Stomach (tissue), 9 donors: ENCODE data around the gene SCAMP4. TPM values are rescaled to one million over a fixed set of nuclear protein-coding genes. Genes with fewer than 3 reads are reported as not detected.

Experiments
- DNase-seq, 2 donors: peaks; one replicate each; pipeline versions ENCODE4 v3.0.0 to v3.0.0-alpha.2; 2013 to 2019
- H3K27ac ChIP-seq, 5 donors: fragments of 200-600 bp in 4 of 5; sonication (generic) in 4 of 5; one replicate each; pipeline ENCODE4 v1.5.1; 2013 to 2019; ENCODE audit warnings: mild to moderate bottlenecking in 1 of 5, moderate library complexity in 1 of 5
- H3K27me3 ChIP-seq, 3 donors: fragments of 200-600 bp; sonication (generic); one replicate each; pipeline ENCODE4 v1.5.1; 2017 to 2019; ENCODE audit warnings: mixed run types in 1 of 3
- H3K36me3 ChIP-seq, 4 donors: fragments of 200-600 bp; sonication (generic); 1 replicate in 3 of 4; 2 replicates in 1 of 4; pipeline ENCODE4 v1.5.1; 2016 to 2019
- H3K4me1 ChIP-seq, 4 donors: fragments of 200-600 bp; sonication (generic); one replicate each; pipeline ENCODE4 v1.5.1; 2016 to 2019
- H3K4me3 ChIP-seq, 4 donors: fragments of 200-600 bp; sonication (generic) in 3 of 4; one replicate each; pipeline ENCODE4 v1.5.1; 2016 to 2019; ENCODE audit warnings: mild to moderate bottlenecking in 1 of 4
- H3K9me3 ChIP-seq, 4 donors: fragments of 200-600 bp; sonication (generic); one replicate each; pipeline ENCODE4 v1.5.1; 2016 to 2019
- EP300 ChIP-seq: sonication (generic); formaldehyde crosslinking; IDR thresholded peaks from one replicate; pipeline ENCODE4 v1.6.1; 2017; ENCODE audit warnings: antibody characterized with exemption
- POLR2A ChIP-seq, 4 donors: fragments of 450-650 bp; IDR thresholded peaks; one replicate each; pipeline ENCODE4 v1.6.1; 2016; ENCODE audit warnings: antibody characterized with exemption in 4 of 4, control low read depth in 2 of 4, mild to moderate bottlenecking in 1 of 4, moderate library complexity in 1 of 4
- POLR2AphosphoS5 ChIP-seq, 3 donors: sonication (generic); formaldehyde crosslinking; IDR thresholded peaks; one replicate each; pipeline ENCODE4 v1.6.1; 2016; ENCODE audit warnings: antibody characterized with exemption in 3 of 3
- WGBS, 5 donors: extraction: QIAGEN DNeasy Blood & Tissue Kit in 3 of 5; methylation state at CpG; one replicate each; pipeline versions ENCODE4 v1.1.5 to v1.1.7; 2013 to 2018; 5-methylcytosine and 5-hydroxymethylcytosine counted together
- intact Hi-C: fragments of 100-400 bp; cut with DNase I; formaldehyde crosslinking; loops from one replicate; pipeline ENCODE4 v1.15.1; 2023; ENCODE audit warnings: low total_unique reads
- polyA plus RNA-seq, 3 donors: library from polyadenylated mRNA; stranded (reverse); fragments of 200-250 nt; gene quantifications; one replicate each; pipeline ENCODE4 v1.2.3, GENCODE V29; 2013
- total RNA-seq, 5 donors: library from RNA; depleted of rRNA; stranded (reverse); fragments of >200 nt; gene quantifications; one replicate each; pipeline versions ENCODE4 v1.1.0 to v1.2.3, GENCODE V29; 2014 to 2016
- TF ChIP-seq, protein P1 (sequence below), 7 experiments: fragments of 450-650 bp in 4 of 7; fragments of 200-600 bp in 3 of 7; sonication (generic) in 3 of 7; IDR thresholded peaks; one replicate each; pipeline ENCODE4 v1.5.1; 2016 to 2019; ENCODE audit warnings: antibody characterized with exemption in 7 of 7, control low read depth in 2 of 7, mild to moderate bottlenecking in 1 of 7
- donor health status: healthy with polysubstance abuse.
- donor health status: Bipolar disorder and iron deficiency.
- donor health status: healthy.

SCAMP4 gene
- total and polyA plus RNA-seq, 8 donors, result 7.8 to 77.6 (median 18.6) TPM

DNA sequence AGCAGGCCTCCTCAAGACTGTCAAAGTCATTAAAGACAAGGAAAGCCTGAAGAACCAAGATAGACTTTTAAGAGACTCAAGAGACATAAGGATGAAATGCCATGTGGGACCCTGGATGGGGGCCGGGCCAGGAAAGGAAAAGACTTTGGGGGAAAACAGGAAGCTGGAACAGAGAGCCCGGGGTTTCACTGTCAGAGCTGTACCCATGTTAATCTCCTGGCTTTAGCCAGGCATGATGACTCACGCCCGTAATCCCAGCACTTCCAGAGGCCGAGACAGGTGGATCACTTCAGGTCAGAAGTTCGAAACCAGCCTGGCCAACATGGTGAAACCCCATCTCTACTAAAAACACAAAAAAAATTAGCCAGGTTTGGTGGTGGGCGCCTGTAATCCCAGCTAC, 36.2 kb upstream of the SCAMP4 start:
- Histone ChIP-seq H3K9me3 (no peaks in the 10 kb centered on the region), H3K27me3 (no peaks in the 10 kb centered on the region), H3K4me1 (peaks cover 33 to 64% (median 57%) of the 10 kb centered on the region in 4 donors), H3K27ac (no peak overlapping the region), H3K4me3 (no peak overlapping the region), H3K36me3 (peaks cover 0 to 24% (median 13%) of the 10 kb centered on the region in 4 donors)
- DNase-seq, result no peak
- intact Hi-C loops, result no loop called here
- whole genome bisulfite sequencing, 5 donors, result 75 to 91% (median 87%) methylated on average over 7 of the region's 7 CpGs
- TF ChIP-seq POLR2A (IDR thresholded peaks at IDR 0.05), result no peak
- TF ChIP-seq POLR2AphosphoS5 (IDR thresholded peaks at IDR 0.05), result no peak
- TF ChIP-seq EP300, result no peak
- TF ChIP-seq, protein P1, sequence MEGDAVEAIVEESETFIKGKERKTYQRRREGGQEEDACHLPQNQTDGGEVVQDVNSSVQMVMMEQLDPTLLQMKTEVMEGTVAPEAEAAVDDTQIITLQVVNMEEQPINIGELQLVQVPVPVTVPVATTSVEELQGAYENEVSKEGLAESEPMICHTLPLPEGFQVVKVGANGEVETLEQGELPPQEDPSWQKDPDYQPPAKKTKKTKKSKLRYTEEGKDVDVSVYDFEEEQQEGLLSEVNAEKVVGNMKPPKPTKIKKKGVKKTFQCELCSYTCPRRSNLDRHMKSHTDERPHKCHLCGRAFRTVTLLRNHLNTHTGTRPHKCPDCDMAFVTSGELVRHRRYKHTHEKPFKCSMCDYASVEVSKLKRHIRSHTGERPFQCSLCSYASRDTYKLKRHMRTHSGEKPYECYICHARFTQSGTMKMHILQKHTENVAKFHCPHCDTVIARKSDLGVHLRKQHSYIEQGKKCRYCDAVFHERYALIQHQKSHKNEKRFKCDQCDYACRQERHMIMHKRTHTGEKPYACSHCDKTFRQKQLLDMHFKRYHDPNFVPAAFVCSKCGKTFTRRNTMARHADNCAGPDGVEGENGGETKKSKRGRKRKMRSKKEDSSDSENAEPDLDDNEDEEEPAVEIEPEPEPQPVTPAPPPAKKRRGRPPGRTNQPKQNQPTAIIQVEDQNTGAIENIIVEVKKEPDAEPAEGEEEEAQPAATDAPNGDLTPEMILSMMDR (IDR thresholded peaks at IDR 0.05), result no peak

DNA sequence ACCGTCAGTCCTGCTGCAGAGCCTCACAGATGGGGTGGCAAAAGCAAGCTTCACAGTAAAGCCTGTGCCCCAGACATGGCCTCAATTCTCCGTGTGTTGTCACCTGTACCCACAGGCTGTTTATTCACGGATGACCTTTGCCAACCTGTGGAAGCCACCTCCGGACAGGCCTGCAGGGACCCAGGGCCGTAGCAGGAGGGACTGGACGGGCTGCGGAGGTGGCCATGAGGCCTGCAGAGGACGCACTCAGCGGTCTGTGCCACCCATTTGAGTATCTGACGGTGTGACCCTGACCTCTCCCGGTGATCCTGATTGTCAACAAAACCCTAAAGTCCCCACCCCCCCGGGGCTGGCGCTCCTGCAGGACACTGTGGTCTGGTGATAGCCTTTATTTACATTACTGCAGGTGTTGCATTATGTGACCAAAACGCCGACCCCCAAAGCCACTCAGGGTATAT, 34.0 kb upstream of the SCAMP4 start:
- WGBS, 5 donors, result 27 to 56% (median 55%) methylated on average over 9 to 15 of the region's 15 CpGs
- Histone ChIP-seq H3K4me3 (no peak overlapping the region), H3K9me3 (no peaks in the 10 kb centered on the region), H3K27me3 (no peaks in the 10 kb centered on the region), H3K36me3 (peaks cover 0 to 24% (median 13%) of the 10 kb centered on the region in 4 donors), H3K4me1 (peaks cover 44 to 64% (median 62%) of the 10 kb centered on the region in 4 donors), H3K27ac (peak overlapping the region; percentile 43 to 97 (median 96))
- peak in 1 of 2 donors; percentile 9 for DNase-seq
- intact Hi-C loops, result no loop called here
- TF ChIP-seq, protein P1 (IDR thresholded peaks at IDR 0.05), result no peak
- TF ChIP-seq POLR2A (IDR thresholded peaks at IDR 0.05) (no peak), EP300 (no peak), POLR2AphosphoS5 (IDR thresholded peaks at IDR 0.05) (no peak)

DNA sequence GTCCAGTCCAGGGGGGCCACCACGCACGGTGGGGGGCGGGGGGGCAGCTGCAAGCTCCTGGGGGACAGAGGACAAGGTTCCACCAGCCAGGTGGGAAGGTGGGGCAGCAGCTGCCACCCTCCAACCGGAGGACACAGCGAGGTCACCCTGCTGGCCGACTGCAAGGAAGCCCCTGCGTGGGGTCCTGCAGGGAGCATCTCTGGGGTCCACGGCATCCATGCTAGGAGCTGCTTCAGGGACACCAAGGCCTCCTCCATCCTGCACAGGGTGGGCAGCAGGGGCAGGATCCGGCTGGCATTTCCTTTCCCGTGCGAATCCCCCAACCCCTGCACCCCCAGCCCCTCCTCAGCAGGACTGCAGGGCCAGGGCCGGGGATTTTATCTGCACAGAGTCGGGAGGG, 33.6 kb upstream of the SCAMP4 start:
- Histone ChIP-seq H3K27me3 (no peaks in the 10 kb centered on the region), H3K4me1 (peaks cover 49 to 68% (median 67%) of the 10 kb centered on the region in 4 donors), H3K36me3 (peaks cover 0 to 24% (median 13%) of the 10 kb centered on the region in 4 donors), H3K27ac (peak overlapping the region in 4 of 5 donors; percentile 95 to 97 (median 96)), H3K4me3 (no peak overlapping the region), H3K9me3 (no peaks in the 10 kb centered on the region)
- no peak for TF ChIP-seq POLR2A (IDR thresholded peaks at IDR 0.05)
- TF ChIP-seq, protein P1 (IDR thresholded peaks at IDR 0.05), result no peak
- TF ChIP-seq POLR2AphosphoS5 (IDR thresholded peaks at IDR 0.05), result no peak
- TF ChIP-seq EP300, result no peak
- intact Hi-C loops, result no loop called here
- 69 to 90% (median 72%) methylated on average over 7 to 13 of the region's 13 CpGs for WGBS, 5 donors
- no peak for DNase-seq

DNA sequence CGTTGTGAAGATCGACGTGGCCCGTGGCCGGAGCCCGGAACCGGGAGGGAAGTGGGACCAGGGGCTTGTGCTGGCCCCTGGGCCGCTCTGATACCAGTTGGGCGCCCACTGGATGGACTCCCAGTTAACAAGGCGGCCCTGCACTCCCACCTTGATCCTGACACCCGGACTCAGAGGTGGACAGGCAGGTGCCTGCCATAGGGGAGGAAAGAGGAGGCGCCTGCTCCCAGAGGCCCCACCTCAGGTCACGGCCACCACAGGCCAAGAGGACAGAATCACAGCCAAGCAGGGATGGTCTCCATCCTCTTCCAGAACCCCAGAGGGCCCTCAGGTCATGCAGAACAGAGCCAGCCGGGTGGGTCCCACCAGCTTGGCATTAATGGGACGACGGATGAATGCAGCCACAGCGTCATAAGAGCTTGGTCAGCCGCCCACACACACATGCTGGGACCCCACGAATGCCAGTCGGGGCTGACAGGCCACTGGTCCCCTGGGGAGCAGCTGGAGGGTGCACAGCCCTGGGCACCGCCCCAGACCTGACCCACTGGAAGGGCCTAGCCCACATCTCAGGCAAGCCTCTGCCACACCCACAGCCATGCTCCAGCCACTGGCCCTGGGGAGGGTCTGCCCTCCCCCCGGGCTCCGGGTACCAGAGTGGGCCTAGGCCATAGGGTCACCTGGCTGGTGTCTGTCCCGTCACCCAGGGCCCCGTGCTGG, 32.2 kb upstream of the SCAMP4 start:
- TF ChIP-seq POLR2A (IDR thresholded peaks at IDR 0.05) (no peak), POLR2AphosphoS5 (IDR thresholded peaks at IDR 0.05) (no peak), EP300 (no peak)
- TF ChIP-seq, protein P1 (IDR thresholded peaks at IDR 0.05), result no peak
- DNase-seq, result no peak
- H3K4me1 ChIP-seq, result peaks cover 52 to 75% (median 71%) of the 10 kb centered on the region in 4 donors
- H3K9me3 ChIP-seq, result no peaks in the 10 kb centered on the region
- peaks cover 0 to 24% (median 13%) of the 10 kb centered on the region in 4 donors for H3K36me3 ChIP-seq
- 56 to 74% (median 58%) methylated on average over 24 to 25 of the region's 25 CpGs for WGBS, 5 donors
- peak overlapping the region; percentile 21 to 97 (median 86) for H3K4me3 ChIP-seq
- H3K27me3 ChIP-seq, result no peaks in the 10 kb centered on the region
- intact Hi-C loops, result no loop called here
- H3K27ac ChIP-seq, result peak overlapping the region; percentile 74 to 97 (median 96)
